SU-DHL-6 (cell line): ENCODE measurements around the gene PDGFA.

Experiments
- EZH2phosphoT487 ChIP-seq: fragments of 200-600 bp; sonication (generic), shearing (Covaris generic); conservative IDR thresholded peaks from 2 replicates; pipeline ENCODE4 v1.6.1; 2018; ENCODE audit warnings: mild to moderate bottlenecking, antibody characterized with exemption, low read length, moderate library complexity, mixed read lengths
- TF ChIP-seq, protein P1 (sequence below): fragments of 200-600 bp; sonication (generic); IDR thresholded peaks from one replicate; pipeline ENCODE4 v1.5.1; 2017; ENCODE audit warnings: antibody characterized with exemption, mild to moderate bottlenecking, low read length, moderate library complexity; ENCODE audit not compliant: insufficient read depth, poor library complexity, severe bottlenecking

DNA sequence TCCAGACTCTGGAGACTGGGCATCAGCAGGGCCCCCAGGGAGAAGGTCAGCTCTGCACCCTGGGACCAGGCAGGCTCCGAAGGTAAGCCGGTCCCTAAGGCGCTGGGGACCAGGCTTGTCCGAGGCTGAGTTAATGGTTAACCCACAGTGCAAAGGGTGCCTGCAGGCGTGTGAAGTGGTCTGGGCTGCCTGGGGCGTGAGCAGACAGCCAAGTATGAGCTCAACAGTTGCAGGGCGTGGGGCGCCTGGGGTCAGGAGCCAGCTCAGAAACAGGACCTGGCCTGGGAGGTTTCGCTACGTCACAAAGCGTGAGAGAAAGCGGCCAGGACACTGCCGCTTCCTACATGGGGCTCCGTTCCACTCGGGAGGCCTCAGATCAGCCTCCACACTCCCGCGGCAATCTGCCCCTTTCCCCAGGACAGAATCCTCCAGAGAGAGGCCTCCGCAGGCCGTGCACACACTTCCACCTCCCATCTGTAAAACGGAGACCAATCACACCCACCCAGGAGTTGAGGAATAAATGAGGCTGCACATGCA is 16.0 kb downstream of the PDGFA start:
- TF ChIP-seq, protein P1, sequence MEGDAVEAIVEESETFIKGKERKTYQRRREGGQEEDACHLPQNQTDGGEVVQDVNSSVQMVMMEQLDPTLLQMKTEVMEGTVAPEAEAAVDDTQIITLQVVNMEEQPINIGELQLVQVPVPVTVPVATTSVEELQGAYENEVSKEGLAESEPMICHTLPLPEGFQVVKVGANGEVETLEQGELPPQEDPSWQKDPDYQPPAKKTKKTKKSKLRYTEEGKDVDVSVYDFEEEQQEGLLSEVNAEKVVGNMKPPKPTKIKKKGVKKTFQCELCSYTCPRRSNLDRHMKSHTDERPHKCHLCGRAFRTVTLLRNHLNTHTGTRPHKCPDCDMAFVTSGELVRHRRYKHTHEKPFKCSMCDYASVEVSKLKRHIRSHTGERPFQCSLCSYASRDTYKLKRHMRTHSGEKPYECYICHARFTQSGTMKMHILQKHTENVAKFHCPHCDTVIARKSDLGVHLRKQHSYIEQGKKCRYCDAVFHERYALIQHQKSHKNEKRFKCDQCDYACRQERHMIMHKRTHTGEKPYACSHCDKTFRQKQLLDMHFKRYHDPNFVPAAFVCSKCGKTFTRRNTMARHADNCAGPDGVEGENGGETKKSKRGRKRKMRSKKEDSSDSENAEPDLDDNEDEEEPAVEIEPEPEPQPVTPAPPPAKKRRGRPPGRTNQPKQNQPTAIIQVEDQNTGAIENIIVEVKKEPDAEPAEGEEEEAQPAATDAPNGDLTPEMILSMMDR = no peak
- no peak for TF ChIP-seq EZH2phosphoT487
